Endothelial cell of umbilical vein (primary cell): ENCODE results near the gene MREG. TPM values are rescaled to one million over a fixed set of nuclear protein-coding genes. Genes with fewer than 3 reads are reported as not detected.

Source experiments
- BruUV-seq: library from RNA; stranded (reverse); fragments of 400-500 nt; replicated peaks from 2 replicates; lab custom pipeline; 2021; lab: Mats Ljungman, UMichigan
- CTCF ChIA-PET: fragments of 300-600, 350-600 bp; sonication (Branson Sonifier 250); formaldehyde crosslinking; loops from one replicate; lab custom pipeline; 2021; ENCODE audit warnings: antibody characterized with exemption, inconsistent platforms; lab: Charles Lee
- POLR2A ChIA-PET: fragments of 300-600, 350-600 bp; sonication (Branson Sonifier 250); formaldehyde crosslinking; loops from one replicate; lab custom pipeline; 2021; ENCODE audit warnings: antibody characterized with exemption, inconsistent platforms; lab: Charles Lee
- DNase-seq: peaks from one replicate; pipeline ENCODE4 v3.0.0-alpha.2; 2011; ENCODE audit warnings: low read depth, low spot score
- FAIRE-seq: peaks from 2 replicates; lab custom pipeline; 2011; peaks lifted over from hg19 to GRCh38; lab: Jason Lieb, UNC
- H2AFZ ChIP-seq: 2 replicates; pipeline ENCODE4 v1.6.0; 2012; ENCODE audit warnings: low read depth, low read length, control low read depth, inconsistent platforms
- H3K27ac ChIP-seq: 2 replicates; pipeline ENCODE4 v1.5.1; 2011; ENCODE audit warnings: low read depth, mild to moderate bottlenecking, control low read depth, low read length, moderate library complexity; ENCODE audit not compliant: insufficient read depth
- H3K27me3 ChIP-seq, 2 experiments: 2 replicates each; pipeline versions ENCODE4 v1.6.0 to v1.6.1; 2011; ENCODE audit warnings: low read length in 2 of 2, mixed read lengths in 1 of 2; ENCODE audit not compliant: control insufficient read depth in 2 of 2, insufficient read depth in 2 of 2
- H3K36me3 ChIP-seq, 2 experiments: 2 replicates in 1 of 2; 3 replicates in 1 of 2; pipeline ENCODE4 v1.5.1; 2011; ENCODE audit warnings: low read length in 2 of 2, mild to moderate bottlenecking in 1 of 2, moderate library complexity in 1 of 2; ENCODE audit not compliant: control insufficient read depth in 2 of 2, insufficient read depth in 2 of 2; ENCODE audit errors: extremely low read depth in 1 of 2
- H3K4me1 ChIP-seq: 3 replicates; pipeline ENCODE4 v1.5.1; 2011; ENCODE audit warnings: mild to moderate bottlenecking, low read length; ENCODE audit not compliant: control insufficient read depth, insufficient read depth; ENCODE audit errors: extremely low read depth
- H3K4me2 ChIP-seq: 2 replicates; pipeline ENCODE4 v1.6.1; 2011; ENCODE audit warnings: low read length, control low read depth, mixed read lengths; ENCODE audit not compliant: insufficient read depth
- H3K4me3 ChIP-seq, 3 experiments: fragments of 200-600 bp in 1 of 3; sonication (generic), shearing (Covaris generic) in 1 of 3; replicated peaks in 1 of 3; 2 replicates each; pipeline ENCODE4 v1.5.1; 2011 to 2016; ENCODE audit warnings: control low read depth in 3 of 3, low read length in 3 of 3, mild to moderate bottlenecking in 2 of 3, inconsistent platforms in 1 of 3, low read depth in 1 of 3, moderate library complexity in 1 of 3; ENCODE audit not compliant: insufficient read depth in 1 of 3
- H3K79me2 ChIP-seq: 2 replicates; pipeline ENCODE4 v1.6.0; 2012; ENCODE audit warnings: low read length, inconsistent platforms; ENCODE audit not compliant: control insufficient read depth, insufficient read depth
- H3K9ac ChIP-seq: replicated peaks from 2 replicates; pipeline ENCODE3; 2011; ENCODE audit warnings: low read length, control low read depth; ENCODE audit not compliant: insufficient read depth; ENCODE audit errors: extremely low read depth
- H3K9me1 ChIP-seq: replicated peaks from 3 replicates; pipeline ENCODE4 v1.6.0; 2011; ENCODE audit warnings: mild to moderate bottlenecking, low read length; ENCODE audit not compliant: control insufficient read depth, insufficient read depth; ENCODE audit errors: extremely low read depth
- H3K9me3 ChIP-seq: replicated peaks from 2 replicates; pipeline ENCODE4 v1.5.1; 2012; ENCODE audit warnings: low read length, inconsistent platforms; ENCODE audit not compliant: control insufficient read depth, insufficient read depth
- H4K20me1 ChIP-seq: replicated peaks from 2 replicates; pipeline ENCODE3; 2011; ENCODE audit warnings: mild to moderate bottlenecking, low read length; ENCODE audit not compliant: control insufficient read depth, insufficient read depth; ENCODE audit errors: extremely low read depth
- FOS ChIP-seq: IDR thresholded peaks from 2 replicates; pipeline ENCODE4 v1.6.1; 2011; ENCODE audit warnings: mild to moderate bottlenecking, low read length, moderate library complexity, borderline replicate concordance; ENCODE audit not compliant: insufficient read depth
- GATA2 ChIP-seq: IDR thresholded peaks from 2 replicates; pipeline ENCODE4 v1.7.0; 2011; ENCODE audit warnings: low read depth, mild to moderate bottlenecking, moderate library complexity, mixed read lengths, low read length; ENCODE audit not compliant: insufficient read length, insufficient read depth
- JUN ChIP-seq: IDR thresholded peaks from 2 replicates; pipeline ENCODE4 v1.6.1; 2011; ENCODE audit warnings: borderline replicate concordance, low read depth; ENCODE audit not compliant: insufficient read length, insufficient read depth
- MAX ChIP-seq: IDR thresholded peaks from 2 replicates; pipeline ENCODE4 v1.6.1; 2011; ENCODE audit not compliant: insufficient read depth, insufficient read length
- MYC ChIP-seq: IDR thresholded peaks from one replicate; pipeline ENCODE4 v1.6.1; 2011; ENCODE audit warnings: mild to moderate bottlenecking, low read depth, low read length
- POLR2A ChIP-seq: IDR thresholded peaks from 2 replicates; pipeline ENCODE4 v1.6.1; 2012; ENCODE audit warnings: low read depth, mild to moderate bottlenecking, control low read depth, low read length
- POLR2AphosphoS5 ChIP-seq: IDR thresholded peaks from 2 replicates; pipeline ENCODE4 v1.6.1; 2012; ENCODE audit warnings: low read depth, mild to moderate bottlenecking, control low read depth, low read length, moderate library complexity; ENCODE audit not compliant: insufficient read depth
- dilution Hi-C: fragments of 300-500 bp; cut with MboI; formaldehyde crosslinking; loops from one replicate; pipeline ENCODE4 v1.15.0; 2019; ENCODE audit warnings: low sequenced_read_pairs; ENCODE audit not compliant: extremely low pct_ligation_motif_present
- intact Hi-C: fragments of 100-400 bp; cut with micrococcal nuclease; formaldehyde crosslinking; loops from one replicate; pipeline ENCODE4 v1.10.0; 2022
- polyA plus RNA-seq, 4 experiments: library from polyadenylated mRNA; depleted of rRNA in 3 of 4; stranded (reverse) in 3 of 4; unstranded in 1 of 4; fragments of >200 nt; gene quantifications; 2 replicates each; pipeline versions ENCODE4 v1.2.1 to v1.2.3, GENCODE V29; 2011 to 2012; ENCODE audit warnings: missing spikeins in 1 of 4
- total RNA-seq: library from RNA; stranded (reverse); gene quantifications from 2 replicates; pipeline ENCODE4 v1.2.3, GENCODE V29; 2021
- TF ChIP-seq, protein P1 (sequence below), 2 donors: IDR thresholded peaks; 1 replicate in 1 of 2; 2 replicates in 1 of 2; pipeline ENCODE4 v1.5.1; 2011; ENCODE audit warnings: low read length in 2 of 2, mild to moderate bottlenecking in 2 of 2, moderate library complexity in 2 of 2, control low read depth in 1 of 2, inconsistent platforms in 1 of 2, low read depth in 1 of 2; ENCODE audit not compliant: insufficient read depth in 1 of 2; ENCODE audit errors: extremely low read depth in 1 of 2

Gene MREG
- total and polyA plus RNA-seq, 2 donors (not counting 3 experiments of a cell fraction or from before 2014, with no cell fraction given): 0.41 to 3.9 TPM

GRCh38 chr2:216052420-216052819 is 39.1 kb upstream of the MREG start:
- intact Hi-C loops: no loop called here
- H3K9me3 ChIP-seq: no peaks in the 10 kb centered on the region
- no TSS peak for BruUV-seq
- no peak overlapping the region for H3K4me3 ChIP-seq
- no peaks in the 10 kb centered on the region for H3K79me2 ChIP-seq
- H3K36me3 ChIP-seq: no peaks in the 10 kb centered on the region
- DNase-seq (no peak), FAIRE-seq (no peak)
- H3K4me2 ChIP-seq: no peak overlapping the region
- peaks cover 7% of the 10 kb centered on the region for H3K4me1 ChIP-seq
- no peaks in the 10 kb centered on the region for H3K27me3 ChIP-seq
- no peak overlapping the region for H3K9ac ChIP-seq
- H4K20me1 ChIP-seq: no peaks in the 10 kb centered on the region
- ChIA-PET POLR2A (no interaction called here), CTCF (no interaction called here)
- H3K9me1 ChIP-seq: no peaks in the 10 kb centered on the region
- no peak for TF ChIP-seq GATA2
- no peak for TF ChIP-seq POLR2A
- no peak for TF ChIP-seq JUN
- TF ChIP-seq FOS: no peak
- TF ChIP-seq, protein P1, sequence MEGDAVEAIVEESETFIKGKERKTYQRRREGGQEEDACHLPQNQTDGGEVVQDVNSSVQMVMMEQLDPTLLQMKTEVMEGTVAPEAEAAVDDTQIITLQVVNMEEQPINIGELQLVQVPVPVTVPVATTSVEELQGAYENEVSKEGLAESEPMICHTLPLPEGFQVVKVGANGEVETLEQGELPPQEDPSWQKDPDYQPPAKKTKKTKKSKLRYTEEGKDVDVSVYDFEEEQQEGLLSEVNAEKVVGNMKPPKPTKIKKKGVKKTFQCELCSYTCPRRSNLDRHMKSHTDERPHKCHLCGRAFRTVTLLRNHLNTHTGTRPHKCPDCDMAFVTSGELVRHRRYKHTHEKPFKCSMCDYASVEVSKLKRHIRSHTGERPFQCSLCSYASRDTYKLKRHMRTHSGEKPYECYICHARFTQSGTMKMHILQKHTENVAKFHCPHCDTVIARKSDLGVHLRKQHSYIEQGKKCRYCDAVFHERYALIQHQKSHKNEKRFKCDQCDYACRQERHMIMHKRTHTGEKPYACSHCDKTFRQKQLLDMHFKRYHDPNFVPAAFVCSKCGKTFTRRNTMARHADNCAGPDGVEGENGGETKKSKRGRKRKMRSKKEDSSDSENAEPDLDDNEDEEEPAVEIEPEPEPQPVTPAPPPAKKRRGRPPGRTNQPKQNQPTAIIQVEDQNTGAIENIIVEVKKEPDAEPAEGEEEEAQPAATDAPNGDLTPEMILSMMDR (IDR thresholded peaks at IDR 0.05; ENCODE audit: extremely low read depth in 1 of 2, insufficient read depth in 1 of 2, low read depth in 1 of 2, low read length in 2 of 2): no peak
- TF ChIP-seq MAX: no peak
- no peak overlapping the region for H2AFZ ChIP-seq
- dilution Hi-C loops: no loop called here
- H3K27ac ChIP-seq: no peak overlapping the region

- no TSS peak for BruUV-seq
- Histone ChIP-seq H4K20me1 (no peaks in the 10 kb centered on the region), H3K9me1 (no peaks in the 10 kb centered on the region), H3K4me3 (no peak overlapping the region), H3K79me2 (no peaks in the 10 kb centered on the region), H3K4me2 (no peak overlapping the region), H3K27me3 (no peaks in the 10 kb centered on the region), H3K4me1 (no peaks in the 10 kb centered on the region), H3K9me3 (no peaks in the 10 kb centered on the region), H3K36me3 (no peaks in the 10 kb centered on the region), H2AFZ (no peak overlapping the region), H3K9ac (no peak overlapping the region), H3K27ac (no peak overlapping the region)
- FAIRE-seq: no peak
- TF ChIP-seq GATA2: no peak
- TF ChIP-seq POLR2AphosphoS5: no peak
- no peak for TF ChIP-seq MYC
- intact Hi-C loops (no loop called here), dilution Hi-C loops (no loop called here)
- ChIA-PET CTCF (interaction anchor here (0.9 to 1.0 kb wide), 2 partner anchors 11 to 17 kb away, joined by 3 to 4 read pairs; no protein-coding TSS in a partner anchor), POLR2A (no interaction called here)
- DNase-seq: no peak
These were observed 38.0 kb upstream of the MREG start for GRCh38 chr2:216051350-216051749.
